Parathyroid adenoma (tissue), 2 donors: Measurements from ENCODE around the gene NRDE2.
A peak's percentile ranks its signal among the peaks of the same experiment; 100 is the strongest.

ENCODE experiments used
- H2AFZ ChIP-seq: fragments of 300-600 bp; sonication (generic); one replicate; pipeline ENCODE4 v1.7.0; 2017; ENCODE audit warnings: antibody characterized with exemption, mild to moderate bottlenecking
- H3K27ac ChIP-seq: fragments of 300-600 bp; sonication (generic); one replicate; pipeline ENCODE4 v1.7.0; 2017
- H3K27me3 ChIP-seq: fragments of 300-600 bp; sonication (generic); one replicate; pipeline ENCODE4 v1.7.0; 2017; ENCODE audit warnings: low read length; ENCODE audit not compliant: control insufficient read depth, insufficient read depth
- H3K36me3 ChIP-seq: fragments of 300-600 bp; sonication (generic); one replicate; pipeline ENCODE4 v1.7.0; 2017; ENCODE audit warnings: low read length; ENCODE audit not compliant: control insufficient read depth, insufficient read depth
- H3K4me1 ChIP-seq: fragments of 300-600 bp; sonication (generic); one replicate; pipeline ENCODE4 v1.7.0; 2017; ENCODE audit warnings: control low read depth
- H3K4me2 ChIP-seq: fragments of 300-600 bp; sonication (generic); one replicate; pipeline ENCODE4 v1.7.0; 2017; ENCODE audit warnings: low read length
- H3K4me3 ChIP-seq: fragments of 300-600 bp; sonication (generic); one replicate; pipeline ENCODE4 v1.7.0; 2017; ENCODE audit warnings: low read depth, low read length
- H3K79me2 ChIP-seq: fragments of 300-600 bp; sonication (generic); one replicate; pipeline ENCODE4 v1.7.0; 2017; ENCODE audit warnings: control low read depth
- H3K9ac ChIP-seq: fragments of 300-600 bp; sonication (generic); one replicate; pipeline ENCODE4 v1.7.0; 2017; ENCODE audit warnings: mild to moderate bottlenecking
- H3K9me3 ChIP-seq: fragments of 300-600 bp; sonication (generic); one replicate; pipeline ENCODE4 v1.7.0; 2017; ENCODE audit warnings: low read length; ENCODE audit not compliant: control insufficient read depth
- CTCF ChIP-seq: fragments of 300-600 bp; sonication (generic); IDR thresholded peaks from one replicate; pipeline ENCODE4 v1.7.0; 2017; ENCODE audit warnings: antibody characterized with exemption, mild to moderate bottlenecking
- donor health status: primary hyperparathyroidism.

Gene NRDE2

GRCh38 chr14:90361865-90362557 lies 30.3 kb upstream of the NRDE2 start:
- Histone ChIP-seq H3K27ac (no peak overlapping the region), H2AFZ (no peak overlapping the region), H3K9me3 (no peaks in the 10 kb centered on the region), H3K36me3 (no peaks in the 10 kb centered on the region), H3K4me3 (no peak overlapping the region), H3K79me2 (no peaks in the 10 kb centered on the region), H3K4me2 (no peak overlapping the region), H3K4me1 (no peaks in the 10 kb centered on the region), H3K9ac (no peak overlapping the region), H3K27me3 (no peaks in the 10 kb centered on the region)
- TF ChIP-seq CTCF: no peak

- no peaks in the 10 kb centered on the region for H3K4me1 ChIP-seq
- H3K79me2 ChIP-seq: no peaks in the 10 kb centered on the region
- H3K9ac ChIP-seq: no peak overlapping the region
- no peak overlapping the region for H2AFZ ChIP-seq
- no peaks in the 10 kb centered on the region for H3K9me3 ChIP-seq
- H3K4me3 ChIP-seq: no peak overlapping the region
- H3K4me2 ChIP-seq: no peak overlapping the region
- H3K27me3 ChIP-seq: no peaks in the 10 kb centered on the region
- no peak for TF ChIP-seq CTCF
- no peaks in the 10 kb centered on the region for H3K36me3 ChIP-seq
- no peak overlapping the region for H3K27ac ChIP-seq
These were observed 26.6 kb upstream of the NRDE2 start for GRCh38 chr14:90358359-90358758.

- Histone ChIP-seq H3K4me3 (no peak overlapping the region), H2AFZ (no peak overlapping the region), H3K9me3 (no peaks in the 10 kb centered on the region), H3K36me3 (no peaks in the 10 kb centered on the region), H3K79me2 (no peaks in the 10 kb centered on the region), H3K27me3 (no peaks in the 10 kb centered on the region), H3K4me1 (no peaks in the 10 kb centered on the region), H3K4me2 (no peak overlapping the region), H3K9ac (no peak overlapping the region), H3K27ac (no peak overlapping the region)
- TF ChIP-seq CTCF: no peak
These were observed 25.2 kb upstream of the NRDE2 start for GRCh38 chr14:90356925-90357324.

GRCh38 chr14:90355540-90356518 lies 24.1 kb upstream of the NRDE2 start:
- no peak overlapping the region for H3K4me2 ChIP-seq

More at GRCh38 chr14:90355540-90356518, 24.1 kb upstream of the NRDE2 start:
- no peaks in the 10 kb centered on the region for H3K79me2 ChIP-seq
- no peaks in the 10 kb centered on the region for H3K27me3 ChIP-seq
- no peak overlapping the region for H3K4me3 ChIP-seq
- no peak for TF ChIP-seq CTCF
- H2AFZ ChIP-seq: peak overlapping the region; percentile 20
- H3K27ac ChIP-seq: no peak overlapping the region
- no peaks in the 10 kb centered on the region for H3K36me3 ChIP-seq
- no peaks in the 10 kb centered on the region for H3K9me3 ChIP-seq
- no peak overlapping the region for H3K9ac ChIP-seq
- no peaks in the 10 kb centered on the region for H3K4me1 ChIP-seq
